A549 (cell line): ENCODE results near the gene PLD3.

ENCODE experiments used
- CTCF ChIP-seq: fragments of >200 bp; sonication (Bioruptor Twin); formaldehyde crosslinking; IDR thresholded peaks from 3 replicates; pipeline ENCODE4 v1.5.1; 2016
- POLR2A ChIP-seq: IDR thresholded peaks from 2 replicates; pipeline ENCODE4 v1.6.1; 2012; ENCODE audit warnings: mild to moderate bottlenecking, low read length
- SREBF2 ChIP-seq: fragments of 450-650 bp; IDR thresholded peaks from 2 replicates; pipeline ENCODE4 v1.6.1; 2014; ENCODE audit warnings: mild to moderate bottlenecking, moderate library complexity

DNA sequence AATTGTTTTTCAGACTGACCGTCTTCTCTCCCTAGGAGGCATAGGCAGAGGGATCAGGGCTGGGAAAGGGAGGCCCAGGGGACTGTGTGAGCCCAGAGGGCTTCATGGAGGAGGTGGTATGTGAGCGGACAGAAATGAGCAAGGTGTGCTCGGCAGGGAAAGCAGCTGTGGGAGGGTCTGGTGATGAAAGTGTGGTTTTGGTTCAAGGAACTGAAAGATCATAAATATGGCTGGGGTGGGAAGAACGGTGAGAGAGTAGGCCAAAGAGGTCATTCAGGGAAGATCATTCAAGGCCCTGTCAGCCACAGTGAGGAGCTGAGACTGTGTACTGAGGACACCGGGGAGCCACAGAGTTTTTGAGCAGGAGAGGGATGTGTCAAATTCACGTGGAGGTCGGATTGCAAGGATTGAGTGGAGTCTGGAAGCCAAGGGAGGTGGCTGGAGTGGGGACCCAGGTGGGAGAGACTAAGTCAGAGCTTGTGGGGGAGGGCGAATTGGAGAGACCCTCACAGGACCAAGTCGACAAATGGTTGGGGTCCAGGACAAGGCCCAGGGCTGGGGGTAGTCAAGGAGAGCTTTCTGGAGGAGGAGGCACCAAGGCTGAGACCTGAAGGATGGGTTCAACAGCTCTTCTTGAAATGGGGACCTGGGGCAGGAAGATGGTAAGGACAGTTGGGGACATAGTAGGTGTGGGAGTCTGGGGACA is 7.6 kb downstream of the PLD3 start:
- TF ChIP-seq POLR2A (no peak), SREBF2 (no peak), CTCF (no peak)
